C4-2B (cell line): Measurements from ENCODE around the gene HASPIN.

Experiments used
- ZFX ChIP-seq: fragments of 450-650 bp; IDR thresholded peaks from 2 replicates; pipeline ENCODE4 v1.6.1; 2017
- TF ChIP-seq, protein P1 (sequence below): fragments of 450-650 bp; conservative IDR thresholded peaks from 2 replicates; pipeline ENCODE4 v1.5.1; 2017; ENCODE audit warnings: mild to moderate bottlenecking

DNA sequence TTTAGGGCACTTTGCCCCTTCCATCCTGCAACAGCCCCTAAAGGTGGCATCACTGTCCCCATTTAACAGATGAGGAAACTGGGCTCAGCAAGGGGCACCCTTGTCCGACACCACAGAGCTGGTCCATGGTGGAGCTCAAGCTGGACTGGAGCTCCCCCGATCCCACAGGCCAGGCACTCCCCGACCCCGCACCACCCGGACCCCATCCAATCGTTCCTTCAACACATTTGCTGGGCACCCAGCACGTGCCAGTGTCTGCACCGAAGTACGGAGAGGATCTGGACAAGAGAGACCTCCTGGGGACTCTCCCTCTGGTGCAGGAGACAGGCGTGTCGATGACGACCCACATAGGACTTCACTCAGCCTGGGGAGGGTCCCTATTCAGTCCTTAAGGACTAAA lies 41.7 kb upstream of the HASPIN start:
- TF ChIP-seq, protein P1, sequence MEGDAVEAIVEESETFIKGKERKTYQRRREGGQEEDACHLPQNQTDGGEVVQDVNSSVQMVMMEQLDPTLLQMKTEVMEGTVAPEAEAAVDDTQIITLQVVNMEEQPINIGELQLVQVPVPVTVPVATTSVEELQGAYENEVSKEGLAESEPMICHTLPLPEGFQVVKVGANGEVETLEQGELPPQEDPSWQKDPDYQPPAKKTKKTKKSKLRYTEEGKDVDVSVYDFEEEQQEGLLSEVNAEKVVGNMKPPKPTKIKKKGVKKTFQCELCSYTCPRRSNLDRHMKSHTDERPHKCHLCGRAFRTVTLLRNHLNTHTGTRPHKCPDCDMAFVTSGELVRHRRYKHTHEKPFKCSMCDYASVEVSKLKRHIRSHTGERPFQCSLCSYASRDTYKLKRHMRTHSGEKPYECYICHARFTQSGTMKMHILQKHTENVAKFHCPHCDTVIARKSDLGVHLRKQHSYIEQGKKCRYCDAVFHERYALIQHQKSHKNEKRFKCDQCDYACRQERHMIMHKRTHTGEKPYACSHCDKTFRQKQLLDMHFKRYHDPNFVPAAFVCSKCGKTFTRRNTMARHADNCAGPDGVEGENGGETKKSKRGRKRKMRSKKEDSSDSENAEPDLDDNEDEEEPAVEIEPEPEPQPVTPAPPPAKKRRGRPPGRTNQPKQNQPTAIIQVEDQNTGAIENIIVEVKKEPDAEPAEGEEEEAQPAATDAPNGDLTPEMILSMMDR = no peak
- TF ChIP-seq ZFX = no peak
